Ovary (tissue), 9 donors: ENCODE results near the gene PKP2. TPM values are rescaled to one million over a fixed set of nuclear protein-coding genes. Genes with fewer than 3 reads are reported as not detected.

Experiments used
- DNase-seq, 5 donors: peaks; one replicate each; pipeline ENCODE4 v3.0.0-alpha.2; 2019 to 2020
- H3K27ac ChIP-seq, 2 donors: fragments of 200-600 bp; one replicate each; pipeline versions ENCODE4 v1.5.1 to v1.8.0; 2019 to 2022
- H3K27me3 ChIP-seq: fragments of 200-600 bp; one replicate; pipeline ENCODE4 v1.8.0; 2022
- H3K36me3 ChIP-seq: fragments of 200-600 bp; sonication (generic); one replicate; pipeline ENCODE4 v1.5.1; 2019
- H3K4me1 ChIP-seq: one replicate; pipeline ENCODE4 v1.8.1; 2013; ENCODE audit warnings: mild to moderate bottlenecking, moderate library complexity; ENCODE audit not compliant: insufficient read depth
- H3K4me3 ChIP-seq: fragments of 200-600 bp; sonication (generic); one replicate; pipeline ENCODE4 v1.5.1; 2017
- H3K9me3 ChIP-seq, 2 donors: fragments of 200-600 bp in 1 of 2; sonication (generic) in 1 of 2; one replicate each; pipeline versions ENCODE4 v1.5.1 to v1.8.1; 2013 to 2019; ENCODE audit warnings: mild to moderate bottlenecking in 1 of 2, moderate library complexity in 1 of 2
- EP300 ChIP-seq: sonication (generic); formaldehyde crosslinking; IDR thresholded peaks from one replicate; pipeline ENCODE4 v1.6.1; 2017; ENCODE audit warnings: antibody characterized with exemption
- POLR2A ChIP-seq: fragments of 450-650 bp; IDR thresholded peaks from one replicate; pipeline ENCODE4 v1.6.1; 2017; ENCODE audit warnings: antibody characterized with exemption, mild to moderate bottlenecking, moderate library complexity
- WGBS, 3 donors: extraction: QIAGEN DNeasy Blood & Tissue Kit in 1 of 3; methylation state at CpG; one replicate each; pipeline versions ENCODE4 v1.1.5 to v1.1.7; 2013 to 2017; 5-methylcytosine and 5-hydroxymethylcytosine counted together
- intact Hi-C, 4 donors: fragments of 100-400 bp; cut with DNase I; formaldehyde crosslinking; loops; one replicate each; pipeline versions ENCODE4 v1.11.0 to v1.15.1; 2022 to 2023
- polyA plus RNA-seq, 2 donors: library from polyadenylated mRNA; stranded (reverse); fragments of 200-250 nt in 1 of 2; fragments of 350-450 nt in 1 of 2; fragmentation: Illumina TruSeq in 1 of 2; extraction: RNeasy Lipid Tissue Mini Kit (QIAGEN cat#74804) in 1 of 2; gene quantifications; one replicate each; pipeline ENCODE4 v1.2.3, GENCODE V29; 2013 to 2014
- total RNA-seq, 7 donors: library from RNA; depleted of rRNA in 2 of 7; stranded (reverse); fragments of >200 nt in 2 of 7; fragmentation: NEBNext Ultra II Directional in 3 of 7; extraction: Animal tissue kit (Norgen Biotek cat#: 25700) in 3 of 7; gene quantifications; one replicate each; pipeline versions ENCODE4 v1.1.0 to v1.2.4, GENCODE V29; 2016 to 2023
- TF ChIP-seq, protein P1 (sequence below), 3 donors: fragments of 450-650 bp in 2 of 3; fragments of 200-600 bp in 1 of 3; IDR thresholded peaks; one replicate each; pipeline versions ENCODE4 v1.5.1 to v1.8.0; 2016 to 2022; ENCODE audit warnings: antibody characterized with exemption in 3 of 3, mild to moderate bottlenecking in 1 of 3
- donor health status: DM: no; HTN: no; CAD: no; lungs with moderate emphysema.
- donor health status: DM: no; HTN: no; CAD: no.
- donor health status: Bipolar disorder and iron deficiency.
- donor health status: DM: yes; HTN: yes; CAD: no.
- donor health status: DM: no; HTN: no; CAD: no.
- donor health status: DM: yes; HTN: yes; CAD: no.

The PKP2 gene
- total and polyA plus RNA-seq, 9 donors: 7.4 to 124 (median 26.9) TPM

DNA sequence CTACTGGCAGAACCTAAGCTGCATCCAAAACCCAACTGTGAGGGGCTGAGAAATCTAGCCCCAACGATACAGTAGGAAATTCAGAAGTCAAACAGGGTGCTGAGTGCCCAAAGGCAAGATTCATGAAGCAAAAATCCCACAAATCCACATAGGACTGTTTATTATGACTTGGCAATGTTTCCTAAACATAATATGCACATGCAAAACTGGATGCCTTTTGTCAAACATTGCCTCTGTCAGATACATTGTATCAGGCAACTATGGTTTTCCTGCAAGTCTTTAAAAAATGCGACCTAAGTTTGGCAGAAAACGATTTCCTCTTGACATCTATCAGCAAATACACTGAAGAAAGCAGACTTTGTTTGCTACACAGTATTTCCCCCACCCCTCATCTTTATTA lies 113.5 kb downstream of the PKP2 start:
- Histone ChIP-seq H3K9me3 (no peaks in the 10 kb centered on the region), H3K27ac (no peak overlapping the region), H3K4me1 (no peaks in the 10 kb centered on the region), H3K27me3 (no peaks in the 10 kb centered on the region), H3K36me3 (no peaks in the 10 kb centered on the region), H3K4me3 (no peak overlapping the region)
- intact Hi-C loops: no loop called here
- no peak for DNase-seq
- 39 to 54% (median 52%) methylated on average over 3 of the region's 3 CpGs for WGBS, 3 donors
- TF ChIP-seq, protein P1, sequence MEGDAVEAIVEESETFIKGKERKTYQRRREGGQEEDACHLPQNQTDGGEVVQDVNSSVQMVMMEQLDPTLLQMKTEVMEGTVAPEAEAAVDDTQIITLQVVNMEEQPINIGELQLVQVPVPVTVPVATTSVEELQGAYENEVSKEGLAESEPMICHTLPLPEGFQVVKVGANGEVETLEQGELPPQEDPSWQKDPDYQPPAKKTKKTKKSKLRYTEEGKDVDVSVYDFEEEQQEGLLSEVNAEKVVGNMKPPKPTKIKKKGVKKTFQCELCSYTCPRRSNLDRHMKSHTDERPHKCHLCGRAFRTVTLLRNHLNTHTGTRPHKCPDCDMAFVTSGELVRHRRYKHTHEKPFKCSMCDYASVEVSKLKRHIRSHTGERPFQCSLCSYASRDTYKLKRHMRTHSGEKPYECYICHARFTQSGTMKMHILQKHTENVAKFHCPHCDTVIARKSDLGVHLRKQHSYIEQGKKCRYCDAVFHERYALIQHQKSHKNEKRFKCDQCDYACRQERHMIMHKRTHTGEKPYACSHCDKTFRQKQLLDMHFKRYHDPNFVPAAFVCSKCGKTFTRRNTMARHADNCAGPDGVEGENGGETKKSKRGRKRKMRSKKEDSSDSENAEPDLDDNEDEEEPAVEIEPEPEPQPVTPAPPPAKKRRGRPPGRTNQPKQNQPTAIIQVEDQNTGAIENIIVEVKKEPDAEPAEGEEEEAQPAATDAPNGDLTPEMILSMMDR (IDR thresholded peaks at IDR 0.05): no peak
- TF ChIP-seq POLR2A (no peak), EP300 (no peak)

DNA sequence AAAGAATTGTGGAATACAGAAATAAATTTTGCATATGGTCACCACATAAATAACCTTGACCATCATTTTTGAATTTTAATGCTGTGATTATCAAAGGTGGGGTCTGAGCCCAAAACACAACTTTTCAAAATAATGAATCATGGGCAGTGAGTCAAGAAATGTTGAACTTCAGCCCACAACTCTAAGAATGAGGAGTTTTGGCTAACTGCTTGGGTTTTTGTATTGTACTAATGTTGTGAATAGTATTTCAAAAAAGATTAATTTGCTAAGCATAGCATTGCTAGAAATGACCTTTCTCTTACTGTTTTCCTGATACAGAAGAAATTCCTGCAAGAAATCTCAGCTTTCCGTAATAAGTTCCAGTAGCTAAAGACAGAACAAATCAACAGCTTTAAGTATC lies 116.5 kb downstream of the PKP2 start:
- no peak overlapping the region for H3K4me3 ChIP-seq
- TF ChIP-seq POLR2A (no peak), EP300 (no peak)
- TF ChIP-seq, protein P1 (IDR thresholded peaks at IDR 0.05): no peak
- H3K9me3 ChIP-seq: no peaks in the 10 kb centered on the region
- no peaks in the 10 kb centered on the region for H3K36me3 ChIP-seq
- H3K27ac ChIP-seq: no peak overlapping the region
- no peaks in the 10 kb centered on the region for H3K4me1 ChIP-seq
- DNase-seq: no peak
- WGBS, 3 donors: 2 to 6% (median 3%) methylated on average over 1 of the region's 1 CpG
- H3K27me3 ChIP-seq: no peaks in the 10 kb centered on the region
- intact Hi-C loops: no loop called here

DNA sequence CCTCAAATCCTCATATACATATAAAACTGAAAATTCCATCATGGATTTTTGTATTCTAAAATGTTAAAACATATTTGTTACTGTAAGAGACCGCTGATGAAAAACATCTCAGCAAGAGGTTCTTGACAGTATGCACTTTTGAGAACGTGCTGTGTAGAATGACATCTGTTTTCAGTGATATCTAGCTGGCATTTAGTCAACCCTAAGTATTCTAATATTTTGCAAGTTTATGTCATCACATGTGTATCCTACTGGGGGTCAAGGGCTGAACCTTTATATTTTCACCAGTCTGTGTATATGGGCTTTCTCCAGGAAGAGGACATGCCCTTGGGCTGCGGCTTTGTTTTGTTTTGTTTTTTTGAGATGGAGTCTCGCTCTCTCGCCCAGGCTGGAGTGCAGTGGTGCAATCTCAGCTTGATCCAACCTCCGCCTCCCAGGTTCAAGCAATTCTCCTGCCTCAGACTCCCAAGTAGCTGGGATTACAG lies 118.8 kb downstream of the PKP2 start:
- Histone ChIP-seq H3K9me3 (no peaks in the 10 kb centered on the region), H3K27me3 (no peaks in the 10 kb centered on the region), H3K4me1 (no peaks in the 10 kb centered on the region), H3K36me3 (no peaks in the 10 kb centered on the region), H3K4me3 (no peak overlapping the region), H3K27ac (no peak overlapping the region)
- WGBS, 3 donors: 9 to 33% (median 14%) methylated on average over 6 of the region's 6 CpGs
- DNase-seq: no peak
- TF ChIP-seq, protein P1 (IDR thresholded peaks at IDR 0.05): no peak
- TF ChIP-seq POLR2A (no peak), EP300 (no peak)
- intact Hi-C loops: no loop called here

DNA sequence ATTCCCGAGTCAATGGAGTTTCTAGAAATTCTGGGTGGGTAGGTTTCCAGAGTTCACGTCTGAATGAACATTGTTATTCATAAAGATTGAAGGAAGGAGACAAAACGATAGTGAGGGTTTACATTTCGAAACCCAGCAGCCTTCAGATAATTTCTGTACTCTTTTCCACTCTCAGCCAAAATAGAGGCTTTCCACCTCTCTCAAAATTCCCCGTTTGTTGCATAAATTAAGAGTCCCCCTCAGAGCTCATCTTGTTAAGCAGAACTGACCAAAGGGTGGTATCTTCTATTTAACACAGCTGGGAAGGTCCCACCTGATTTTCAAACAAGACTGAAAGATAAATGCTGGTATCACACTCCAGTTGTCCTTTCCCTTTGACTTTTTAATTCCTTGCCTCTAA lies 119.4 kb downstream of the PKP2 start:
- Histone ChIP-seq H3K27me3 (no peaks in the 10 kb centered on the region), H3K9me3 (no peaks in the 10 kb centered on the region), H3K4me1 (no peaks in the 10 kb centered on the region), H3K27ac (no peak overlapping the region), H3K36me3 (no peaks in the 10 kb centered on the region), H3K4me3 (no peak overlapping the region)
- intact Hi-C loops: no loop called here
- no peak for DNase-seq
- TF ChIP-seq, protein P1 (IDR thresholded peaks at IDR 0.05): no peak
- TF ChIP-seq EP300 (no peak), POLR2A (no peak)
- 8 to 31% (median 10%) methylated on average over 5 of the region's 5 CpGs for WGBS, 3 donors

DNA sequence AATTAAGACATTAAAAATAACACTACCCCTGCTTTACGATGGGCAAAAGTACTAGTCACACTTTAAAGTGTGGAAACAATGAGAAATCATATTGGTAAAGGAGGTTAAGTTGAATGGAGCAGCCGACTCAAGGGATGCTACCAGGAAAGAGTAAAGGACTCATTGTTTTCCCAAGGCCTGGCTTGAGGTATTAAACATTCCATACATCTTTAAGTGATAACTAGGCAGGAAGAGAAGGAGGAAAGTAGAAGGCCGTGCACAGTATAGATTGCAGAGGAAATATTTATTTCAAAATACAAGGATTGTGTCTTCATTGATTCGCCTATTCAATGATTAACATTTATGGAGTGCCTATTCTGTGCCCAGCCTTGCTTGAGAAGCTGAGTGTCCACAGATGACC lies 120.3 kb downstream of the PKP2 start:
- H3K4me1 ChIP-seq: no peaks in the 10 kb centered on the region

More for the DNA sequence above, 120.3 kb downstream of the PKP2 start:
- Histone ChIP-seq H3K27ac (no peak overlapping the region), H3K9me3 (no peaks in the 10 kb centered on the region), H3K27me3 (no peaks in the 10 kb centered on the region), H3K36me3 (no peaks in the 10 kb centered on the region), H3K4me3 (no peak overlapping the region)
- TF ChIP-seq, protein P1 (IDR thresholded peaks at IDR 0.05): no peak
- TF ChIP-seq POLR2A (no peak), EP300 (no peak)
- WGBS, 3 donors: 93 to 94% (median 94%) methylated on average over 4 of the region's 4 CpGs
- intact Hi-C loops: no loop called here
- no peak for DNase-seq
